ENCODE measurements around the gene ANTXRL.
A peak's percentile ranks its signal among the peaks of the same experiment; 100 is the strongest.
"Not testable (repeated sequence)": the region's sequence is repeated elsewhere in the genome, so short reads cannot be mapped to it uniquely, and the experiment has no call there.

The ANTXRL gene

GRCh38 chr10:46255210-46255609 is 31.6 kb upstream of the ANTXRL start:
- not testable (repeated sequence) for DNase-seq

- peak; percentile 1 for DNase-seq
Observed at GRCh38 chr10:46255801-46256747, 30.7 kb upstream of the ANTXRL start.

- DNase-seq = no peak
Observed at GRCh38 chr10:46257099-46257498, 29.7 kb upstream of the ANTXRL start.

- DNase-seq = not testable (repeated sequence)
Observed at GRCh38 chr10:46262906-46263560, 23.8 kb upstream of the ANTXRL start.

- DNase-seq = no peak
Observed at GRCh38 chr10:46263831-46264268, 22.9 kb upstream of the ANTXRL start.

GRCh38 chr10:46264336-46264735 is 22.5 kb upstream of the ANTXRL start:
- DNase-seq = no peak

- DNase-seq = no peak
Observed at GRCh38 chr10:46264737-46265368, 21.9 kb upstream of the ANTXRL start.

GRCh38 chr10:46265566-46266305 is 21.1 kb upstream of the ANTXRL start:
- DNase-seq = not testable (repeated sequence)

- DNase-seq = no peak
Observed at GRCh38 chr10:46266306-46266985, 20.4 kb upstream of the ANTXRL start.

- no peak for DNase-seq
Observed at GRCh38 chr10:46267132-46267985, 19.4 kb upstream of the ANTXRL start.

GRCh38 chr10:46268076-46268881 is 18.5 kb upstream of the ANTXRL start:
- DNase-seq = no peak

- DNase-seq = not testable (repeated sequence)
Observed at GRCh38 chr10:46269554-46270053, 17.2 kb upstream of the ANTXRL start.

GRCh38 chr10:46270086-46270811 is 16.5 kb upstream of the ANTXRL start:
- DNase-seq = no peak

- not testable (repeated sequence) for DNase-seq
Observed at GRCh38 chr10:46270963-46271530, 15.8 kb upstream of the ANTXRL start.

- not testable (repeated sequence) for DNase-seq
Observed at GRCh38 chr10:46271795-46272499, 14.8 kb upstream of the ANTXRL start.

GRCh38 chr10:46272863-46273415 is 13.9 kb upstream of the ANTXRL start:
- DNase-seq = no peak

- DNase-seq = no peak
Observed at GRCh38 chr10:46273506-46274477, 13.0 kb upstream of the ANTXRL start.

Data from DMS79 (cell line).